NCI-H446 (cell line): ENCODE measurements around the gene CA6.
A peak's percentile ranks its signal among the peaks of the same experiment; 100 is the strongest.
"Not testable (repeated sequence)": the region's sequence is repeated elsewhere in the genome, so short reads cannot be mapped to it uniquely, and the experiment has no call there.

Experiments
- DNase-seq, 2 experiments: peaks; one replicate each; lab custom pipeline; 2025; lab: John Stamatoyannopoulos, UW

Gene CA6

GRCh38 chr1:8969937-8970336, 24.3 kb downstream of the CA6 start:
- DNase-seq = no peak

DNA sequence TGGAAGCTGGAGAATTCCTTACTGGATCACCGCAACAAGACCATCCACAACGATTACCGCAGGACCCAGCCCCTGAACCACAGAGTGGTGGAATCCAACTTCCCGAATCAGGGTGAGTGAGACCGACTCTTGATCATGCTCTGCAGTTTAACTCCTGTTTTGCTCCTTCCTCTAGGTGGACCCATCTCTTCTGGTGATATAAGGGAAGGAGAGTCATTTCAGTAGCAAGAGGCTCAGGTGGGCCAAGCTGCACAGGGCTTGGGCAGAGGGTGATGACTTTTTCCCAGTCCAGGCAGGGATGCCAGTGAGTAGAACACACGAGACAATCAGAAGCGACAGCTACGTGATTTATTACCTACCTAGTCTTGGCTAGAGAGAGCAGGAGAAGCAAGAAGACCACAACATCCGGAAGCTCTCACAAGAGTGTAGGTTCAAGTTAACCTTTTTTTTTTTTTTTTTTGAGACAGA, 25.2 kb downstream of the CA6 start:
- no peak for DNase-seq

DNA sequence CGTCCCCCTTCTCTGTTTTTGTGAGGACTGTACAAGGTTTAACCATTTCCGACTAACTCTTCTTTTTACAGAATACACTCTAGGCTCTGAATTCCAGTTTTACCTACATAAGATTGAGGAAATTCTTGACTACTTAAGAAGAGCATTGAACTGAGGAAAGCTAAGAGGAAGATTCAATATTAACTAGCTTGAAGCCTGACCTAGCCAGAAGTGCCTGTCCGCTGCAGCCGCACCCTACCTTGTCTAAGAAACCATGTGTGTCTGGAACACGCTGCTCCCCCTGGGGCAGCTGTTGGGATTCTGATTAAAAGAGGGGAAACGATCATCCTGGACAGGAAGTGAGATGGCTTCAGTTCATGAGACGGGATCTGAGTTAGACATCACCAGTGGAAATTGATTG, 28.9 kb downstream of the CA6 start:
- DNase-seq = no peak

- DNase-seq = no peak
Observed at GRCh38 chr1:8976338-8976737, 30.7 kb downstream of the CA6 start.

DNA sequence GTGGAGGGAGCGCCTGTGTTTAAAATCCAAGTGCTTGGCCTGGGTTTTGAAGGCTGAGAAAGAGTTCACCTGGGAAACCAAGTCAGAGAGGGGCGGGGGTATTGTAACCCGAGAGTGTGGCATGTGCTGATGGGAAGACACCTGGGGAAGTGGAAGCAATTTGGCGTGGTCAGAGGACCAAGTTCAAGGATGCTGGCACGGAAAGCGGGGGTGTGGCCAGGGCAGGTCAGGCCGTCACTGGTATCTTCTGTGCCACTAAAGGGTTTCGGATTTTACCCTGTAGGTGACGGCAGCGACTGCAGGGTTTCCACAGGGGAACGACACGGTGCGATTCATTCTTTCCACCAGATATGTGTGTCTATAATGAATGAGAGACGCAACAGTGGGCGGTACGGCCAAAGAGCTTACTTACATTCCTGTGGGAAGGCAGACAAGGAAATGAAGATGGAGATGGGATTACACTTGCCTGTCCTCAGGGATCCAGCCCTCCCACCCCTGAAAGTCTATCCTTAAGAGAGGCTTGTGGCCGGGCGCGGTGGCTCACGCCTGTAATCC, 31.3 kb downstream of the CA6 start:
- DNase-seq = no peak

DNA sequence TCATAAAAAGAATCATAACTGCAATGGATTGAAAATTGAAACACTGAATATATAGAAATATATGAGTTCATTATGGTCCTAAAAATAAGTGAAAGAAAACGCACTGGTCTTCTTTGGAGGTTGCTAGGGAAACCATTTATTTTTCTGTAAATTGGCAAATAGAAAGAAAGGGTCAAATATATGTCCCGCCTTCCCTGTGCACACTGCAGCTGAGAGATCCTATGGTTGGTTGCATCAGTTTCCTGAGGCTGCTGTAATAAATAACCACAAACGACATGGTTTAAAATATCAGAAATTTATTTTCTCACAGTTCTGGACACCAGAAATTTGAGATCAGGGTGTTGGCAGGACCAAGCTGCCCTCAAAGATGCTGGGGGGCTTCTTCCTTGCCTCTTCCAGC, 35.0 kb downstream of the CA6 start:
- DNase-seq = no peak

DNA sequence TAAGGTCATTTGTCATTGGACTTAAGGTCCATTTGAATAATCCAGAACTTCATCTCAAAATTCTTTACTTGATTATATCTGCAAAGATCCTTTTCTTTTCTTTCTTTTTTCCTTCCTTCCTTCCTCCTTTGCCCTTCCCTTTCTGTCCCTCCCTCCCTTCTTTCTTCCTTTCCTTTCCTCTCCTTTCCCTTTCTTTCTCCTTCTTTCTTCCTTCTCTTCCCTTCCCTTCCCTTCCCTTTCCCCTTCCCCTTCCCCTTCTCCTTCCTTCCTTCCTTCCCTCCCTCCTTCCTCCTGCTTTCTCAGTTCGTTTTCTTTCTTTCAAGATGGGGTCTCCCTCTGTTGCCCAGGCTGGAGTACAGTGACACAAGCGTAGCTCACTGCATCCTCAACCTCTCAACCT, 35.5 kb downstream of the CA6 start:
- no peak for DNase-seq

- no peak for DNase-seq
Observed at GRCh38 chr1:8984203-8984602, 38.5 kb downstream of the CA6 start.

DNA sequence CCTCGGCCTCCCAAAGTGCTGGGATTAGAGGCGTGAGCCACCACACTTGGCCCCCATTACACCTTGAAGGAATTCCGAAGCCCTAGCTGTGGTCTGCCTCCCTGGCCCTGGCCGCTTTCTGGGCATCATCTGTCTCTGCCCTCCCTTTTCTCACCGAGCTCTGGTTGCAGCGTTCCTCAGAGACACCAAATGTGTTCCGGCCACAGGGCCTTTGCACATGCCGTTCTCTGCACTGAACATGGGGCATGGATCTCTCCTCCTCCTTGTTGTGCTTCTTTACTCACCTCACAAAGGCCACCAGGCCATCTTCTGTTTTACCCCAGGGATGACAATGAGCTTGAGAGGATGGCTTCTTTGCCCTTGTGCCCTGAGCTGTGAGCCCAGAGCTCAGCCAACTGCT, 39.3 kb downstream of the CA6 start:
- no peak for DNase-seq

DNA sequence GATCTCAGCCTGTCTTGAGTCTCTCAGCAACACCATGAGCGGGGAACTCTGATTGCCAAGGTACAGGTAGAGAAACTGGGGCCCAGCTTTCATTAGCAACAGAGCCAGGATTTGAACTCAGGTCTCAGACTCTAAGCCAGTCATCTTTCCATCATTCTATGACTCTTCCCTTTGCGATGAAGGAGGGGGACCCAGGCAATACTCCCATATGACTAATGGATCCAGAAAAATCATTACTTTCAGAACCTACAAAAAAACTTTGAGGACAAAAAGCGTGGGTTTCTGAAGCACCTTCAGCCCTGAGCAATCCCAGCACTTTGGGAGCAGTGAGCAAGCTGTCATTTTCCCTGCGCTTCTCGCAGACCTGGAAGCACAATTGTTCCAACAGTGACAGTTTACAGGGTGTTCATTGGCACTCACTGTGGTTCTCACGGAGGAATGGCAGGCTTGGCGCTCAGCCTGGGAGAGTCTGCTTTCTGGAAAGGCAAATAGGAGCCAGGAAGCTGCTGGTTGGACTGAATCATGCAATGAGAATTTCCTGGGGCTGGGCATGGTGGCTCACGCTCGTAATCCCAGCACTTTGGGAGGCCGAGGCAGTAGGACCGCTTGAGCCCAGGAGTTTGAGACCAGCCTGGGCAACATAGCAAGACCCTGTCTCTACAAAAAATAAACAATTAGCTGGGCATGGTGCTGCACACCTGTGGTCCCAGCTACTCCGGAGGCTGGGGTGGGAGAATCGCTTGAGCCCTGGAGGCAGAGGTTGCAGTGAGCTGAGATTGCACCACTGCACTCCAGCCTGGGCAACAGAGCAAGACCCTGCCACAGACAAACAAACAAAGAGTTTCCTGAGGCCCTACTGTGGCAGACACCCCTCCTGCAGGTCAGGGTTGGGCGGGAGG, 40.5 kb downstream of the CA6 start:
- DNase-seq = peak; percentile 91 to 96

DNA sequence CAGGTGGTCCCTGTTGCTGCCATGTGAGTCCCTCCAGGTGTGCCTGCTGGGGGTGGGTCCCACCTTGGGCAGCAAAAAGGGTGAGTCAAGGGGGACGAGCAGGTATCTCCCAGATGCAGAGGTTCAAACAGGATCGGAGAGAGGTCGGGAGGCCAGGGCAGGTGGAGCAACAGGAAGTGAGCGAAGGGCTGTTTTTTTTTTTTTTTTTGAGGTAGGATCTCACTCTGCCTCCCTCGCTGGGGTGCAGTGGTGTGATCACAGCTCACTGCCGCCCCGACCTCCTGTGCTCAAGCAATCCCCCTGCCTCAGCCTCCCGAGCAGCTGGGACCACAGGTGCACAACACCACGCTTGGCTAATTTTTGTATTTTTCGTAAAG, 41.1 kb downstream of the CA6 start:
- no peak for DNase-seq

- peak; percentile 25 to 72 for DNase-seq
Observed at GRCh38 chr1:8987881-8988617, 42.4 kb downstream of the CA6 start.

DNA sequence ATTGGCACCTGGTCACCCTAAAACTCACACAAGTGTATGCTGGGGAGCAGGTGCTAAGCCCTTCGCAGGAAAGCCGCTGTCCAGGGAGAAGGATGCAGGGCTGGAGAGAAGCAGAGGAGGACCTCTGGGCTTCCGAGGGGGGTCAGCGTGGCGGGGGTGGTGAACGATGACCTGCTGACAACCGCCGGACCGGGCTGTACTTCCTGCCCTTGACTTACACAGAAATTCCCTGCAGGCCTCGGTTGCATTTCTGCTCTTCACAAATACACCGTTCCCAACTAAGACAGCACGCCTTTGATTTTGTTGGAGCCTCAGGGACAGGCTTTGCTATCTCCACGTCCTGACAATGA, 42.9 kb downstream of the CA6 start:
- no peak for DNase-seq

DNA sequence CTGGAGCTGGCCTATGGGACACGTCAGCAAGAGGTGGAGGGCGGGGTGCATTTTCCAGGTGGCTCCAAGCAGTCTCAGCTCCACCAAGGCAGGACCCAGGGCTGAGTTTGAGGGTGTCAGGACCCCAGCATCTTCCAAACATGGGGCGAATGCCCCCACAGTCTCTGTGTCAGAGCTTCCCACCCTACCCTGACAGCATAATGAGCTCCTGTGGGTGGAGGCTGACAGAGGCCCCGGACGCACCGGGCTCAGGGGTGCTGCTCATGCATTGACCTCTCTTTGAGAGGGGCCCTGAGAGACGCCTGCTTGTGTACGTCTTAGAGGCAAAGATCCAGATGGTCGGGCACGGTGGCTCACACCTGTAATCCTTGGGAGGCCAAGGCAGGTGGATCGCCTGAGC, 43.4 kb downstream of the CA6 start:
- no peak for DNase-seq

GRCh38 chr1:8989821-8990220, 44.2 kb downstream of the CA6 start:
- no peak for DNase-seq

- DNase-seq = no peak
Observed at GRCh38 chr1:8992936-8993687, 47.4 kb downstream of the CA6 start.

DNA sequence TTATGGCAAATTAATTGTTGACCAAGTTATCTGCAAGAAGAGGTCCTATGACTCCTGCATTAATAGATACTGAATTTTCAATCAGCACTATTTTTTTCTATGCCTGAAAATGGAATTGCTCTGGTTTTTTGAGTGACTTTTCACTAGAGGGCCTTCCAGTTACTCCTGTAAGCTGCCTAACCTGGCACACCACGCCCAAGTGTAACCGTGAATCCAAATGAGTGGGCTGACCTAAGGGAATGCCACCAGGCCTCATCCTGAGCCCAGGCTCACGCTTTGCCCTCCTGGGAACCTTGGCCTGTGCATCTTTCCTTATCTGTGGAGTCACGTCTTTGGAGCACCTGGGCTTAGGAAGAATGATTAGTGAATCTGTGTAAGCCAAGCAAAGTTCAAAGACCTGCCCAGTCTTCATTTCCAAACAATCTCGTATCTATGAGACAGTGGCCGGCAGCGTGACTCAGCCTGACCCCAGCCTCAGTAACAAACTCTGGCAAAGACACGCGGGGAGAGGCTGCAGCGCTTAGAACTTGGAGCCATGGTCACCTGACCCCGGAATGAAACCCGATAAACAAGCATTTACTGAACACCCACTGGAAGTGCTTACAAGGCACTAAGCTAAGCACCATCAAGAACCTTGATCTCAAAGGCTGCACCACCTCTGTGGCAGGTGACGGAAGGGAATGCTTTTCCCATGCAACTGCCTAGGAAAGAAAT, 48.5 kb downstream of the CA6 start:
- not testable (repeated sequence) for DNase-seq

DNA sequence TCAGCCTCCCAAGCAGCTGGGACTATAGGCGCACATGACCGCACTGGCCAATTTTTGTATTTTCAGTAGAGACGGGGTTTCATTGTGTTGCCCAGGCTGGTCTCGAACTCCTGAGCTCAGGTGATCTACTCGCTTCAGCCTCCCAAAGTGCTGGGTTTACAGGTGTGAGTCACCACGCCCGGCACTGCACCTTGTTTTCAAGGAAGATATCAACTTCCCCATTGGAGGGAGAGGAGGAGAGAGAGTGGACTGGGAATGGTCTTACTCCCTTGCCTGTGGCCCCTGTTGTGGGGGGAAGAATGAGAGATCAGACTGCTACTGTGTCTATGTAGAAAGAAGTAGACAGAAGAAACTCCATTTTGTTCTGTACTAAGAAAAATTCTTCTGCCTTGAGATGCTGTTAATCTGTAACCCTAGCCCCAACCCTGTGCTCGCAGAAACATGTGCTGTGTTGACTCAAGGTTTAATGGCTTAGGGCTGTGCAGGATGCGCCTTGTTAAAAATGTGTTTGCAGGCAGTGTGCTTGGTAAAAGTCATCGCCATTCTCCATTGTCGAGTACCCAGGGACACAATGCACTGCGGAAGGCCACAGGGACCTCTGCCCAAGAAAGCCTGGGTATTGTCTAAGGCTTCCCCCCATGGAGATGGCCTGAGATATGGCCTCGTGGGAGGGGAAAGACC, 56.0 kb downstream of the CA6 start:
- not testable (repeated sequence) for DNase-seq

DNA sequence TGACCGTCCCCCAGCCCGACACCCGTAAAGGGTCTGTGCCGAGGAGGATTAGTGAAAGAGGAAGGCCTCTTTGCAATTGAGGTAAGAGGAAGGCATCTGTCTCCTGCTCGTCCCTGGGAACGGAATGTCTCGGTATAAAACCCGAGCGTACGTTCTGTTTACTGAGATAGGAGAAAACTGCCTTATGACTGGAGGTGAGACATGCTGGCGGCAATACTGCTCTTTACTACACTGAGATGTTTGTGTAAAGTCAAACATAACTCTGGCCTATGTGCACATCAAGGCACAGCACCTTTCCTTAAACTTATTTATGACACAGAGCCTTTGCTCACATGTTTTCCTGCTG, 56.5 kb downstream of the CA6 start:
- DNase-seq = not testable (repeated sequence)

DNA sequence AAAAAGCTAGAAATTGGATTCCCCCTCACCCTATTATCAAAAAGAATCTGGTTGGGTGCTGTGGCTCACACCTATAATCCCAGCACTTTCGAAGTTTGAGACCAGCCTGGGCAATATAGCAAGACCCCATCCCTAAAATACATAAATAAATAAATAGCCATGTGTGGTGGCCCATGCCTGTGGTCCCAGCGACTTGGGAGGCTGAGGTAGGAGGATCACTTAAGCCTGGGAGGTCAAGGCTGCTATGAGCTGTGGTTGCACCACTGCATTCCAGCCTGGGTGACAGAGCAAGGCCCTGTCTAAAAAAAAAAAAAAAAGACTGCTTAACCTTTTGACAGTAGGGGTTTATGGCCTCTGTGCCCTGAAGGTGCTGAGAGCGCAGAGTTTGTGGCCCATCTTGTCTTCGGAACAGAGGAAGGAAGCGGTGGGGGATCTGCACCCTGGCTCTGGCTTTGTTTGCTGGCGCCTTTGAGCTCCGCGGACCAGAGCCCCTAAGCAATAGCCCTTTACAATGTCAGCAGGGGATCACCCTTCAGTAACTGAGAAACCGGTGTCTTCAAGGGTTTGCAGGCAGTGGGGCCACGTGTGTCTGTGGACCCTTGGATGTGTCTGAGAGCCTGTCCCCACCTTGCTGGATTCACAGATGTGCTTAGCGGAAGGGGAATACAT, 58.5 kb downstream of the CA6 start:
- no peak for DNase-seq
